Lower leg skin (tissue), 3 donors: ENCODE results near the gene MPIG6B.

Experiments used
- POLR2A ChIP-seq, 2 donors: fragments of 450-650 bp; IDR thresholded peaks; one replicate each; pipeline ENCODE4 v1.6.1; 2016 to 2017; ENCODE audit warnings: antibody characterized with exemption in 2 of 2, mild to moderate bottlenecking in 1 of 2, moderate library complexity in 1 of 2
- TF ChIP-seq, protein P1 (sequence below), 3 donors: fragments of 450-650 bp; IDR thresholded peaks; one replicate each; pipeline ENCODE4 v1.5.1; 2016; ENCODE audit warnings: antibody characterized with exemption in 3 of 3, mild to moderate bottlenecking in 3 of 3, moderate library complexity in 2 of 3

DNA sequence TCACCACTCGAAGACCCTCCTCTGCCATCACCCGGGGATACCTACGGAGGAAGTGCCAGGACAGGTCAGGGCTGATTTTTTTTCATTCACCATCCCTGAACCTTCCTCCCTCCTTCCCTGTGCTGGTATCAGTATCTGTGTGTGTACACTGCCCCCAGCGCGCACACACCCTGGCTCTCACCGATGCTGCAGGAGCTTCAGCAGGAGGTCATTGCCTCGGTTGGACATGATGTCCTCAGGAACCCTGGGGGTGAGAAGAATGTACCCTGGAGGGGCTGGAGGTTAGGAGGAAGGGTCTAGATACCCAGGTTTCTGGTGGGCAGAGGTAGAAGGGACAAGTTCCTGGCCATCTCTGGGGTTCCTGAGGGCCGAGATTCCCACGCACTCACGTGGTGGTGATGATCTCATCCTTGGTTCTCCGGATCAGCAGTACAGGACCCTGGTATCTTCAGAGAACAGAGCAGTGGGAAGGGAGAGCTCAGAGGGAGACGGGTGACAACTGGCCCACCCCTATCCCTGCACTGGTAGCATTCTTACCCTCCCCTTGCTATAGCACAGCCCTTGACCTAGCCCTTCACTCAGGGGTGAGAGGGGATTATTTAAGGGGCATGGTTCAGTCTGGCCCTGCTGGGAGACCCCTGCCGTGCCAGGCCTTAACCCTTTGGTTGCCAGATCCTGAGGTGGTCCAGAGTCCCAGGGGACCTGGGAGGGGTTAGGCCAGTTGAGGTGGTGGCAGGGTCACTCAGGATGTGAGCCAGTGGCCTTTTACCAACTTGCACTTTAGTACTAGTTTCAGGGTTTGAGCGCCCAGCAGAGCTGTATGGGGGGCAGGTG is 35.1 kb upstream of the MPIG6B start:
- no peak for TF ChIP-seq POLR2A (IDR thresholded peaks at IDR 0.05)
- TF ChIP-seq, protein P1, sequence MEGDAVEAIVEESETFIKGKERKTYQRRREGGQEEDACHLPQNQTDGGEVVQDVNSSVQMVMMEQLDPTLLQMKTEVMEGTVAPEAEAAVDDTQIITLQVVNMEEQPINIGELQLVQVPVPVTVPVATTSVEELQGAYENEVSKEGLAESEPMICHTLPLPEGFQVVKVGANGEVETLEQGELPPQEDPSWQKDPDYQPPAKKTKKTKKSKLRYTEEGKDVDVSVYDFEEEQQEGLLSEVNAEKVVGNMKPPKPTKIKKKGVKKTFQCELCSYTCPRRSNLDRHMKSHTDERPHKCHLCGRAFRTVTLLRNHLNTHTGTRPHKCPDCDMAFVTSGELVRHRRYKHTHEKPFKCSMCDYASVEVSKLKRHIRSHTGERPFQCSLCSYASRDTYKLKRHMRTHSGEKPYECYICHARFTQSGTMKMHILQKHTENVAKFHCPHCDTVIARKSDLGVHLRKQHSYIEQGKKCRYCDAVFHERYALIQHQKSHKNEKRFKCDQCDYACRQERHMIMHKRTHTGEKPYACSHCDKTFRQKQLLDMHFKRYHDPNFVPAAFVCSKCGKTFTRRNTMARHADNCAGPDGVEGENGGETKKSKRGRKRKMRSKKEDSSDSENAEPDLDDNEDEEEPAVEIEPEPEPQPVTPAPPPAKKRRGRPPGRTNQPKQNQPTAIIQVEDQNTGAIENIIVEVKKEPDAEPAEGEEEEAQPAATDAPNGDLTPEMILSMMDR (IDR thresholded peaks at IDR 0.05) = no peak
